ENCODE data around the gene MAP1LC3A.
A peak's percentile ranks its signal among the peaks of the same experiment; 100 is the strongest.
"Not testable (repeated sequence)": the region's sequence is repeated elsewhere in the genome, so short reads cannot be mapped to it uniquely, and the experiment has no call there.

Gene MAP1LC3A

GRCh38 chr20:34512955-34513419 is 45.5 kb upstream of the MAP1LC3A start:
- no peak for ATAC-seq
- TF ChIP-seq ARNTL (CRISPR knock-in tag; IDR thresholded peaks at IDR 0.05; ENCODE audit: borderline replicate concordance, low read depth) (no peak), ISL1 (CRISPR knock-in tag; IDR thresholded peaks at IDR 0.05) (no peak), PATZ1 (CRISPR knock-in tag; IDR thresholded peaks at IDR 0.05; ENCODE audit: borderline replicate concordance) (no peak), POU6F1 (CRISPR knock-in tag; IDR thresholded peaks at IDR 0.05; ENCODE audit: borderline replicate concordance, low read depth) (no peak), SNAI2 (CRISPR knock-in tag; IDR thresholded peaks at IDR 0.05) (no peak), TSHZ2 (CRISPR knock-in tag; IDR thresholded peaks at IDR 0.05) (no peak), CREB5 (CRISPR knock-in tag; IDR thresholded peaks at IDR 0.05; ENCODE audit: low read depth) (no peak), ZNF8 (CRISPR knock-in tag; IDR thresholded peaks at IDR 0.05) (no peak), PPARA (CRISPR knock-in tag; IDR thresholded peaks at IDR 0.05; ENCODE audit: borderline replicate concordance) (no peak), CSRNP3 (CRISPR knock-in tag; IDR thresholded peaks at IDR 0.05) (no peak), CSDC2 (CRISPR knock-in tag; IDR thresholded peaks at IDR 0.05) (no peak)

GRCh38 chr20:34514034-34514433 is 44.5 kb upstream of the MAP1LC3A start:
- ATAC-seq: not testable (repeated sequence)

GRCh38 chr20:34514897-34515483 is 43.5 kb upstream of the MAP1LC3A start:
- peak; percentile 33 for ATAC-seq
- TF ChIP-seq PPARA (CRISPR knock-in tag; IDR thresholded peaks at IDR 0.05; ENCODE audit: borderline replicate concordance) (no peak), ARNTL (CRISPR knock-in tag; IDR thresholded peaks at IDR 0.05; ENCODE audit: borderline replicate concordance, low read depth) (no peak), GLIS3 (CRISPR knock-in tag; IDR thresholded peaks at IDR 0.05) (no peak), TSHZ2 (CRISPR knock-in tag; IDR thresholded peaks at IDR 0.05) (no peak), OSR1 (CRISPR knock-in tag; IDR thresholded peaks at IDR 0.05) (no peak), ZC3H10 (CRISPR knock-in tag; IDR thresholded peaks at IDR 0.05) (no peak), TCF4 (CRISPR knock-in tag; IDR thresholded peaks at IDR 0.05; ENCODE audit: borderline replicate concordance) (no peak)
